Neuronal stem cell (in vitro differentiated cells): ENCODE data around the gene LTB4R.
A peak's percentile ranks its signal among the peaks of the same experiment; 100 is the strongest.

ENCODE experiments used
- DNase-seq: peaks from one replicate; pipeline ENCODE4 v3.0.0-alpha.2; 2013; ENCODE audit warnings: low spot score
- H2AFZ ChIP-seq: one replicate; pipeline ENCODE4 v1.6.1; 2013; ENCODE audit warnings: mild to moderate bottlenecking, low read length, inconsistent platforms
- H2AK5ac ChIP-seq: 2 replicates; pipeline ENCODE4 v1.6.1; 2013; ENCODE audit warnings: low read depth, mild to moderate bottlenecking, inconsistent platforms, low read length, moderate library complexity, mixed read lengths
- H2BK120ac ChIP-seq: 2 replicates; pipeline ENCODE4 v1.6.1; 2013; ENCODE audit warnings: low read depth, mild to moderate bottlenecking, inconsistent platforms, low read length, moderate library complexity, mixed read lengths
- H2BK12ac ChIP-seq: one replicate; pipeline ENCODE4 v1.6.1; 2013; ENCODE audit warnings: low read length, inconsistent platforms
- H2BK15ac ChIP-seq: 2 replicates; pipeline ENCODE4 v1.6.1; 2013; ENCODE audit warnings: mild to moderate bottlenecking, low read length, inconsistent platforms, mixed read lengths
- H2BK5ac ChIP-seq: one replicate; pipeline ENCODE4 v1.6.1; 2013; ENCODE audit warnings: inconsistent platforms, mild to moderate bottlenecking, low read length, moderate library complexity
- H3K14ac ChIP-seq: one replicate; pipeline ENCODE4 v1.6.1; 2013; ENCODE audit warnings: low read length, inconsistent platforms
- H3K18ac ChIP-seq: 2 replicates; pipeline ENCODE4 v1.6.1; 2013; ENCODE audit warnings: low read length, inconsistent platforms
- H3K23ac ChIP-seq: 2 replicates; pipeline ENCODE4 v1.6.1; 2013; ENCODE audit warnings: low read depth, mild to moderate bottlenecking, mixed read lengths, low read length, inconsistent platforms; ENCODE audit not compliant: poor library complexity
- H3K27ac ChIP-seq: replicated peaks from 3 replicates; pipeline ENCODE4 v1.5.1; 2013; ENCODE audit warnings: low read length, inconsistent platforms
- H3K27me3 ChIP-seq, 3 experiments: 2 replicates each; pipeline ENCODE4 v1.6.1; 2013; ENCODE audit warnings: low read length in 3 of 3, mild to moderate bottlenecking in 2 of 3, inconsistent platforms in 1 of 3, low read depth in 1 of 3, mixed read lengths in 1 of 3, moderate library complexity in 1 of 3; ENCODE audit not compliant: control insufficient read depth in 3 of 3, insufficient read depth in 3 of 3
- H3K36me3 ChIP-seq, 2 donors: replicated peaks in 1 of 2; 2 replicates each; pipeline ENCODE4 v1.6.1; 2013; ENCODE audit warnings: low read length in 2 of 2; ENCODE audit not compliant: control insufficient read depth in 2 of 2, insufficient read depth in 2 of 2
- H3K4ac ChIP-seq: 2 replicates; pipeline ENCODE4 v1.6.1; 2013; ENCODE audit warnings: inconsistent platforms, mild to moderate bottlenecking, low read length, moderate library complexity
- H3K4me1 ChIP-seq, 2 donors: 1 replicate in 1 of 2; 2 replicates in 1 of 2; pipeline ENCODE4 v1.6.1; 2013; ENCODE audit warnings: low read length in 2 of 2, low read depth in 1 of 2; ENCODE audit not compliant: control insufficient read depth in 2 of 2, insufficient read depth in 1 of 2
- H3K4me2 ChIP-seq: one replicate; pipeline ENCODE4 v1.6.1; 2013; ENCODE audit warnings: mild to moderate bottlenecking, low read length, inconsistent platforms; ENCODE audit not compliant: insufficient read depth, poor library complexity, severe bottlenecking
- H3K4me3 ChIP-seq, 2 donors: 2 replicates each; pipeline ENCODE4 v1.5.1; 2013; ENCODE audit warnings: low read length in 2 of 2, mild to moderate bottlenecking in 2 of 2, inconsistent platforms in 1 of 2, moderate library complexity in 1 of 2
- H3K79me1 ChIP-seq: one replicate; pipeline ENCODE4 v1.6.1; 2013; ENCODE audit warnings: low read depth, mild to moderate bottlenecking, inconsistent platforms, low read length, moderate library complexity
- H3K9ac ChIP-seq: one replicate; pipeline ENCODE4 v1.6.1; 2013; ENCODE audit warnings: mild to moderate bottlenecking, low read depth, low read length, inconsistent platforms; ENCODE audit not compliant: poor library complexity
- H3K9me3 ChIP-seq, 2 donors: replicated peaks in 1 of 2; 2 replicates each; pipeline versions ENCODE3 to v1.6.1; 2013; ENCODE audit warnings: low read length in 2 of 2, mild to moderate bottlenecking in 2 of 2, inconsistent platforms in 1 of 2, low read depth in 1 of 2, mixed read lengths in 1 of 2, moderate library complexity in 1 of 2; ENCODE audit not compliant: control insufficient read depth in 2 of 2, insufficient read depth in 1 of 2
- H4K8ac ChIP-seq: one replicate; pipeline ENCODE4 v1.6.1; 2013; ENCODE audit warnings: low read depth, mild to moderate bottlenecking, inconsistent platforms, low read length, moderate library complexity
- H4K91ac ChIP-seq: one replicate; pipeline ENCODE4 v1.6.1; 2013; ENCODE audit warnings: low read length, low read depth, mild to moderate bottlenecking, inconsistent platforms; ENCODE audit not compliant: poor library complexity
- WGBS, 2 donors: extraction: QIAGEN DNeasy Blood & Tissue Kit; methylation state at CpG; one replicate each; pipeline ENCODE4 v1.1.7; 2013; ENCODE audit warnings: missing lambda C conversion rate in 2 of 2, mixed read lengths in 1 of 2; ENCODE audit not compliant: insufficient read length in 2 of 2, insufficient replicate concordance in 1 of 2; ENCODE audit errors: extremely low coverage in 2 of 2; 5-methylcytosine and 5-hydroxymethylcytosine counted together

LTB4R gene

GRCh38 chr14:24316597-24316950, 5.3 kb downstream of the LTB4R start:
- 100% methylated on average over 4 of the region's 18 CpGs; no CpG with 5 or more reads in 1 of the 2 donors for WGBS, 2 donors
- DNase-seq: no peak

GRCh38 chr14:24317141-24317928, 6.0 kb downstream of the LTB4R start:
- H3K4ac ChIP-seq: no peak overlapping the region
- H3K18ac ChIP-seq: no peak overlapping the region
- H3K27me3 ChIP-seq: peaks cover 0 to 26% (median 19%) of the 10 kb centered on the region in 3 experiments
- no peak overlapping the region for H3K27ac ChIP-seq
- H3K23ac ChIP-seq: no peak overlapping the region
- no peak overlapping the region for H4K91ac ChIP-seq
- no peak overlapping the region for H4K8ac ChIP-seq
- no CpG with 5 or more reads among the region's 3 CpGs for WGBS, 2 donors
- no peak for DNase-seq
- no peak overlapping the region for H2AK5ac ChIP-seq
- peaks cover 1 to 4% of the 10 kb centered on the region in 2 donors for H3K4me1 ChIP-seq
- no peak overlapping the region for H3K4me3 ChIP-seq
- H3K9ac ChIP-seq: no peak overlapping the region
- no peak overlapping the region for H2BK15ac ChIP-seq
- no peaks in the 10 kb centered on the region for H3K79me1 ChIP-seq
- H2BK5ac ChIP-seq: no peak overlapping the region
- H3K4me2 ChIP-seq: no peak overlapping the region
- H2BK120ac ChIP-seq: no peak overlapping the region
- H2BK12ac ChIP-seq: no peak overlapping the region
- H3K14ac ChIP-seq: no peak overlapping the region
- peaks cover 0 to 7% of the 10 kb centered on the region in 2 donors for H3K9me3 ChIP-seq
- H3K36me3 ChIP-seq: peaks cover 0 to 2% of the 10 kb centered on the region in 2 donors
- no peak overlapping the region for H2AFZ ChIP-seq

More at GRCh38 chr14:24316597-24316950, 5.3 kb downstream of the LTB4R start:
- H3K23ac ChIP-seq: peak overlapping the region; percentile 27
- no peak overlapping the region for H2BK120ac ChIP-seq
- no peak overlapping the region for H4K8ac ChIP-seq
- H2BK5ac ChIP-seq: no peak overlapping the region
- no peak overlapping the region for H2BK15ac ChIP-seq
- no peak overlapping the region for H2BK12ac ChIP-seq
- H3K18ac ChIP-seq: peak overlapping the region; percentile 51
- H4K91ac ChIP-seq: no peak overlapping the region
- H3K4me2 ChIP-seq: no peak overlapping the region
- H3K14ac ChIP-seq: no peak overlapping the region
- peak overlapping the region; percentile 47 for H2AK5ac ChIP-seq
- peaks cover under 1 to 2% of the 10 kb centered on the region in 2 donors for H3K4me1 ChIP-seq
- H3K9ac ChIP-seq: no peak overlapping the region
- no peaks in the 10 kb centered on the region for H3K79me1 ChIP-seq
- peaks cover 0 to 7% of the 10 kb centered on the region in 2 donors for H3K9me3 ChIP-seq
- H3K4me3 ChIP-seq: peak overlapping the region in 1 of 2 donors; percentile 19
- H3K27ac ChIP-seq: no peak overlapping the region
- H3K27me3 ChIP-seq: peaks cover 0 to 19% (median 19%) of the 10 kb centered on the region in 3 experiments
- peaks cover 4% of the 10 kb centered on the region in 2 donors for H3K36me3 ChIP-seq
- no peak overlapping the region for H2AFZ ChIP-seq
- H3K4ac ChIP-seq: no peak overlapping the region

- Histone ChIP-seq H3K9me3 (peaks cover 0 to 4% of the 10 kb centered on the region in 2 donors), H3K36me3 (no peaks in the 10 kb centered on the region), H3K4me1 (peaks cover 1 to 4% of the 10 kb centered on the region in 2 donors), H2BK15ac (no peak overlapping the region), H2BK12ac (no peak overlapping the region), H3K4me3 (no peak overlapping the region), H4K8ac (no peak overlapping the region), H3K18ac (no peak overlapping the region), H2BK120ac (no peak overlapping the region), H3K4ac (no peak overlapping the region), H3K27ac (no peak overlapping the region), H2AK5ac (no peak overlapping the region), H3K4me2 (no peak overlapping the region), H4K91ac (no peak overlapping the region), H3K14ac (no peak overlapping the region), H3K79me1 (no peaks in the 10 kb centered on the region), H3K23ac (no peak overlapping the region), H2AFZ (no peak overlapping the region), H3K9ac (no peak overlapping the region), H3K27me3 (peaks cover 0 to 56% (median 14%) of the 10 kb centered on the region in 3 experiments), H2BK5ac (no peak overlapping the region)
- no peak for DNase-seq
- no CpG with 5 or more reads among the region's 14 CpGs for WGBS, 2 donors
Measured at GRCh38 chr14:24321212-24321975, 10.1 kb downstream of the LTB4R start.

- no peak overlapping the region for H3K27ac ChIP-seq
- no peak overlapping the region for H3K4ac ChIP-seq
- H2BK120ac ChIP-seq: peak overlapping the region; percentile 54
- no peak overlapping the region for H2AFZ ChIP-seq
- peak overlapping the region; percentile 77 for H3K23ac ChIP-seq
- no peak for DNase-seq
- H3K4me2 ChIP-seq: no peak overlapping the region
- peak overlapping the region; percentile 13 for H3K18ac ChIP-seq
- peak overlapping the region; percentile 26 for H4K8ac ChIP-seq
- no peak overlapping the region for H2BK5ac ChIP-seq
- no peak overlapping the region for H4K91ac ChIP-seq
- no peak overlapping the region for H3K4me3 ChIP-seq
- H2BK12ac ChIP-seq: no peak overlapping the region
- H3K9ac ChIP-seq: peak overlapping the region; percentile 66
- peaks cover 0 to 56% (median 11%) of the 10 kb centered on the region in 3 experiments for H3K27me3 ChIP-seq
- no peaks in the 10 kb centered on the region for H3K36me3 ChIP-seq
- H2AK5ac ChIP-seq: peak overlapping the region; percentile 65
- peak overlapping the region; percentile 41 for H2BK15ac ChIP-seq
- H3K4me1 ChIP-seq: peaks cover 4% of the 10 kb centered on the region in 2 donors
- peak overlapping the region; percentile 43 for H3K14ac ChIP-seq
- no peaks in the 10 kb centered on the region for H3K79me1 ChIP-seq
- no CpG with 5 or more reads among the region's 10 CpGs for WGBS, 2 donors
- H3K9me3 ChIP-seq: peaks cover 0 to 2% of the 10 kb centered on the region in 2 donors
Measured at GRCh38 chr14:24322672-24323071, 11.4 kb downstream of the LTB4R start.
